ENCODE measurements around the gene UXS1.
"Not testable (repeated sequence)": the region's sequence is repeated elsewhere in the genome, so short reads cannot be mapped to it uniquely, and the experiment has no call there.

The UXS1 gene

DNA sequence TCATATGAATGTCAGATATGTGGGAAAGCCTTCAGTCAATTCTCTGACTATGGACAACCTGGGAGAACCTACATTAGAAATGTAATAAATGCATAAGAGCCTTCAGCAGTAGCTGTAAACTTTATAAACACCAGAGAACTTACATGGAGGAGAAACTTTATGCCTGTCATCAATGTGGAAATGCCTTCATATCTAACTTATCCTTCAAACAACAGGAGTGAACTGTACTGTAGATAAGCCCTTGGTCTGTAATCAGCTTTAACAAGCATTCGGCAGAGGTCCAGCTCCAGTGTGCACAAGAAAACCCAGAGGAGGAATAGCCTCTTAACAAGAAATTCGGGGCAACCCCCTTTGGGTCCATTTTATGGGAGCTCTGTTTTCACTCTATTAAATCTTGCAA lies 14.8 kb upstream of the UXS1 start:
- DNase-seq (ENCODE audit: low read depth): no peak
- TF ChIP-seq, protein P1, sequence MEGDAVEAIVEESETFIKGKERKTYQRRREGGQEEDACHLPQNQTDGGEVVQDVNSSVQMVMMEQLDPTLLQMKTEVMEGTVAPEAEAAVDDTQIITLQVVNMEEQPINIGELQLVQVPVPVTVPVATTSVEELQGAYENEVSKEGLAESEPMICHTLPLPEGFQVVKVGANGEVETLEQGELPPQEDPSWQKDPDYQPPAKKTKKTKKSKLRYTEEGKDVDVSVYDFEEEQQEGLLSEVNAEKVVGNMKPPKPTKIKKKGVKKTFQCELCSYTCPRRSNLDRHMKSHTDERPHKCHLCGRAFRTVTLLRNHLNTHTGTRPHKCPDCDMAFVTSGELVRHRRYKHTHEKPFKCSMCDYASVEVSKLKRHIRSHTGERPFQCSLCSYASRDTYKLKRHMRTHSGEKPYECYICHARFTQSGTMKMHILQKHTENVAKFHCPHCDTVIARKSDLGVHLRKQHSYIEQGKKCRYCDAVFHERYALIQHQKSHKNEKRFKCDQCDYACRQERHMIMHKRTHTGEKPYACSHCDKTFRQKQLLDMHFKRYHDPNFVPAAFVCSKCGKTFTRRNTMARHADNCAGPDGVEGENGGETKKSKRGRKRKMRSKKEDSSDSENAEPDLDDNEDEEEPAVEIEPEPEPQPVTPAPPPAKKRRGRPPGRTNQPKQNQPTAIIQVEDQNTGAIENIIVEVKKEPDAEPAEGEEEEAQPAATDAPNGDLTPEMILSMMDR (IDR thresholded peaks at IDR 0.05; ENCODE audit: control insufficient read depth, insufficient read depth, low read depth, low read length, missing control alignments): no peak
- H3K4me3 ChIP-seq (ENCODE audit: control insufficient read depth, low read depth, low read length): no peak overlapping the region

DNA sequence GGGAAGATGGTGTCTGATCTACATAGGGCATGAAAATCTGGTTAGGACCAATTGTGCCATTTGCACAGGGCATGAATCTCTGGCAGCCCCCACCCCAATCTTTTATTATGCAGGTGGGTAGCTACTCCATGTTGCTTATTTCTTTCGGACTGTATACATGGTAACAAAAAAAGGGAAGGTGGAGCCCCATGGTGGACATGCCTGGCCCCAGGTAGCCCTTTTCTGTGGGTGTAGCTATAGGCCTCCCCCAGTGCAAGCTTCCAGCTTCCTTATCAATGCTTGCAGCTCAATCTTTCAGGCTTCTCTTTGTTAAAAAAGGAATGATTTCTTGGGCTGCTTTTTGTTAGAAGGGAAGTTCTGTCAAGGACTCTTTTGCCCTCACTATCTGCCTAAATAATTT lies 14.3 kb upstream of the UXS1 start:
- DNase-seq (ENCODE audit: low read depth): no peak
- H3K4me3 ChIP-seq (ENCODE audit: control insufficient read depth, low read depth, low read length): no peak overlapping the region
- TF ChIP-seq, protein P1 (IDR thresholded peaks at IDR 0.05; ENCODE audit: control insufficient read depth, insufficient read depth, low read depth, low read length, missing control alignments): no peak

DNA sequence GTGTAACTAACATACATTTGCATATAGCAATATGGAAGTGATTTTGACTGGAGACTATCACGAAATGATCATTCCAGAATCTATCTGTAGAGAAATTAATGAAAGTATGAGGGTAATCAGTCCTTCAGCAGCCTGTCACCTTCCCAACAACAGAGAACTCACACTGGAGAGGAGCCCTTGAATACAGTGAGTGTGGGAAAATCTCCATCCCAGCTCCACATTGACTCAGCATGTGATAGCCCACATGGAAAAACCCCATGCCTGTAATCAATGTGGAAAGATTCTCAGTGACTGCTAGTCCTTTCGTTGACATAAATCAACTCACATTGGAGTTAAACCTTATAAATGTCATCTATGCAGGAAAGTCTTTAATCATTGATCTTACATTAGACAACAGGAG lies 13.1 kb upstream of the UXS1 start:
- DNase-seq (ENCODE audit: low read depth): no peak
- H3K4me3 ChIP-seq (ENCODE audit: control insufficient read depth, low read depth, low read length): no peak overlapping the region
- TF ChIP-seq, protein P1 (IDR thresholded peaks at IDR 0.05; ENCODE audit: control insufficient read depth, insufficient read depth, low read depth, low read length, missing control alignments): no peak

DNA sequence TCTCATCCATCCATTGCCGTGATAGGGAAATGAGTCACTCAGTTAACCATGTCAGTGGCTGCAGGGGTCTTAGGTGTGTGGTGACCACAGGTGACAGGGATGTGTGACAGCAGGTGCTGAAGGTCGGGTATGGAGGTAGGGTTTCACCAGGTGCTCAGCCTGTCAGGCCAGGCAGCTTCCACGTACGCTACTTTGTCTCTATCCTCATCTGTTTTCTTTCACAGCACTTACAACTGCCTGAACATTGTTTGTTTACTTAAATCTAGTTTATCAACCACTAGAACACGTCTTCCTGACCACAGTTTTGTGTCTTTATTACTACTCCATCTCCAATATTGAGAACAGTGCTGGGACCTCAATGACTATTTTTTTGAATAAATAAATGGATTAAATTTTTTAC lies 11.4 kb upstream of the UXS1 start:
- no peak for DNase-seq (ENCODE audit: low read depth)
- no peak overlapping the region for H3K4me3 ChIP-seq (ENCODE audit: control insufficient read depth, low read depth, low read length)
- TF ChIP-seq, protein P1 (IDR thresholded peaks at IDR 0.05; ENCODE audit: control insufficient read depth, insufficient read depth, low read depth, low read length, missing control alignments): no peak

DNA sequence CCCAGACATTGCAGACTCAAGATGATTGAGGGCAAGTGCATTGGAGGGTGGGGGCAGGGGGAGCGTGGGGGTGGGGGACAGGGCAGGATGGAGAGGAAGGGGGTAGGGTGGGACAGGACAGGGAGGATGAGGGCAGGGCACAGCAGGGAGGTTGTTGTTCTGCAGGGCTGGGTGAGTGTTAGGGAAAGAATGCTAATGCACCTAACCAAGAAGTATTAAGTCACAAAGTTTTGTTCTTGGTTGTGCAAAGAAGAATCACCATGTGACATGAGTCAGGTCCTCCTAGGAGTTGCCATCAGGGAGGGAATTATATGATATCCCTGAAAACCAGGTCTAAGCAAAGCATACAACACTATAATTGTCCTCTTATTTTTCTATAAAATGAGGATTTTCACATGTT lies 10.4 kb upstream of the UXS1 start:
- not testable (repeated sequence) for H3K4me3 ChIP-seq (ENCODE audit: control insufficient read depth, low read depth, low read length); DNase-seq (ENCODE audit: low read depth)

DNA sequence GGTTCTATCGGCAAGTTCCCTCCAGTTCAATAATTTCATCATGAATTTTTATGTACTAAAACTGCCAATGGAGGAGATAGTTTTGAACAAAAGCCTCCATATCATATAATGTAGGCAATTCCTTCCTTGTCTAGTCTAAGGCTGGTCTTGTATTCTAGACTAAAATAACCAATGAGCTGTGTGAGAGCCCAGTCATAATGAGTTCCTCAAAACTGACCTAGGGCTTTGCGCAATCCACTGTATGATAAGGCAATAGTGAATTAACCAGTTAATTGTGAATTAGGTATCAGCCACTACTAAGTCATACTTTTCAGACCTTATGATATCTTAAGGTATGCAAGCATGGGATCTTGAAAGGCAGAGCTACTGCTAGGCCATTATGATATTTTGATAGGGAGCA lies 7.6 kb upstream of the UXS1 start:
- TF ChIP-seq, protein P1 (IDR thresholded peaks at IDR 0.05; ENCODE audit: control insufficient read depth, insufficient read depth, low read depth, low read length, missing control alignments): no peak
- H3K4me3 ChIP-seq (ENCODE audit: control insufficient read depth, low read depth, low read length): no peak overlapping the region
- no peak for DNase-seq (ENCODE audit: low read depth)

DNA sequence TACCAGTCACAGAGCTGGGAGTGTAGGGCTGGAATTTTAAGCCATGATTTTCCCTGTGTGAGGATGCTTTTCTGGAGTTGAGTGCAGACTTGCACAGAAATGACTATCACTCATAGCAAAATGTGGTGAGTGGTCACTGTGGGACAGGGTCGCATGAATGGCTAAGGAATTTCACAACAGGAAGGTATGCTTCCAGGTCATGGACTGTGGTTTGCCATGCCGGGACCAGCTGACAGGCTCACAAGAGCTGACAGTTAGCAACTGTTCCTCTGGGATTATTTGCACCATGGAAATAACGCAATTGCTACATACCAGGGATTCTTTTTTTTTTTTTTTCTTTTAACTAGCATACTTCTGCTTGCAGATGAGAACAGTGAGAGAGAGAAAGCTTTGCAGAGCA lies 3.8 kb upstream of the UXS1 start:
- DNase-seq (ENCODE audit: low read depth): peak; percentile 97
- TF ChIP-seq, protein P1 (IDR thresholded peaks at IDR 0.05; ENCODE audit: control insufficient read depth, insufficient read depth, low read depth, low read length, missing control alignments): no peak
- H3K4me3 ChIP-seq (ENCODE audit: control insufficient read depth, low read depth, low read length): no peak overlapping the region
